ENCODE data around the gene CXXC1.
"Not testable (repeated sequence)": the region's sequence is repeated elsewhere in the genome, so short reads cannot be mapped to it uniquely, and the experiment has no call there.

DNA sequence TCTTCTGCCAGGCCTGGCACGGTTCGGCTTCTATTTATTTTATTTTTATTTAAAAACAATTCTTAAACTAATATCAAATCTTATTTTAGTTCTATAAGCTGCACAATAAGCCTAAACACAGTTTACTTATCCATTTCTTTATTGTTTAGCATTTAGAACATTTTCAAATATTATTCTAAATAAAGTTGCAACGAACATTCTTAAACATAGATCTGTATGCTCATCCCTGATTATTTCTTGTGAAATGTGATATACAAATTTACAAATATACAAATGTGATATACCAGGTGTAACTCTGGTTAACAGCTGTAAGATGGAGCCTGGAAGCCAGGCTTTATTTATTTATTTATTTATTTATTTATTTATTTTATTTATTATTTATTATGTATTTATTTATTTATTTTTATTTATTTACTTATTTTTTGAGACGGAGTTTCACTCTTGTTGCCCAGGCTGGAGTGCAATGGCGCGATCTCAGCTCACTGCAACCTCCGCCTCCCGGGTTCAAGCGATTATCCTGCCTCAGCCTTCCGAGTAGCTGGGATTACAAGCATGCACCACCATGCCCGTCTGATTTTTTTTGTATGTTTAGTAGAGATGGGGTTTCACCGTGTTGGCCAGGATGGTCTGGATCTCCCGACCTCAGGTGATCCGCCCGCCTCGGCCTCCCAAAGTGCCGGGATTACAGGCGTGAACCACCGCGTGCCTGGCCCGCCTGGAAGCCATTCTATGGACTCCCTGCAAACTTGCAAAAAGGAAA, 1.0 kb upstream of the CXXC1 start:
- TF ChIP-seq RAD21 (IDR thresholded peaks at IDR 0.05); FOXA2 (IDR thresholded peaks at IDR 0.05); EGR1 (IDR thresholded peaks at IDR 0.05; ENCODE audit: low read depth in 2 of 2); RXRA (IDR thresholded peaks at IDR 0.05): not testable (repeated sequence)
- TF ChIP-seq, protein P1, sequence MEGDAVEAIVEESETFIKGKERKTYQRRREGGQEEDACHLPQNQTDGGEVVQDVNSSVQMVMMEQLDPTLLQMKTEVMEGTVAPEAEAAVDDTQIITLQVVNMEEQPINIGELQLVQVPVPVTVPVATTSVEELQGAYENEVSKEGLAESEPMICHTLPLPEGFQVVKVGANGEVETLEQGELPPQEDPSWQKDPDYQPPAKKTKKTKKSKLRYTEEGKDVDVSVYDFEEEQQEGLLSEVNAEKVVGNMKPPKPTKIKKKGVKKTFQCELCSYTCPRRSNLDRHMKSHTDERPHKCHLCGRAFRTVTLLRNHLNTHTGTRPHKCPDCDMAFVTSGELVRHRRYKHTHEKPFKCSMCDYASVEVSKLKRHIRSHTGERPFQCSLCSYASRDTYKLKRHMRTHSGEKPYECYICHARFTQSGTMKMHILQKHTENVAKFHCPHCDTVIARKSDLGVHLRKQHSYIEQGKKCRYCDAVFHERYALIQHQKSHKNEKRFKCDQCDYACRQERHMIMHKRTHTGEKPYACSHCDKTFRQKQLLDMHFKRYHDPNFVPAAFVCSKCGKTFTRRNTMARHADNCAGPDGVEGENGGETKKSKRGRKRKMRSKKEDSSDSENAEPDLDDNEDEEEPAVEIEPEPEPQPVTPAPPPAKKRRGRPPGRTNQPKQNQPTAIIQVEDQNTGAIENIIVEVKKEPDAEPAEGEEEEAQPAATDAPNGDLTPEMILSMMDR (IDR thresholded peaks at IDR 0.05; ENCODE audit: low read depth, low read length, missing input control): not testable (repeated sequence)
- TF ChIP-seq, protein P2, sequence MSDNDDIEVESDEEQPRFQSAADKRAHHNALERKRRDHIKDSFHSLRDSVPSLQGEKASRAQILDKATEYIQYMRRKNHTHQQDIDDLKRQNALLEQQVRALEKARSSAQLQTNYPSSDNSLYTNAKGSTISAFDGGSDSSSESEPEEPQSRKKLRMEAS (IDR thresholded peaks at IDR 0.05): not testable (repeated sequence)
